ENCODE data around the gene BCL11B. TPM values are rescaled to one million over a fixed set of nuclear protein-coding genes. Genes with fewer than 3 reads are reported as not detected.

BCL11B gene
- polyA plus RNA-seq, 3 donors = 0.01 TPM; not detected in 2

GRCh38 chr14:99272632-99272898 is 568 bp upstream of the BCL11B start:
- H3K4me2 ChIP-seq (replicated peaks; ENCODE audit: extremely low read depth, low read length, poor library complexity, severe bottlenecking) = peak overlapping the region; percentile 34
- 0% methylated on average over 2 of the region's 10 CpGs for WGBS (ENCODE audit: insufficient coverage)
- peaks cover 73 to 97% (median 77%) of the 10 kb centered on the region in 3 donors for H3K27me3 Mint-ChIP-seq (ENCODE audit: low read depth in 3 of 3)
- H3K36me3 ChIP-seq (replicated peaks in 1 of 2; ENCODE audit: control insufficient read depth in 1 of 2, insufficient read depth in 2 of 2, low read length in 2 of 2) = no peaks in the 10 kb centered on the region
- TF ChIP-seq, protein P1, sequence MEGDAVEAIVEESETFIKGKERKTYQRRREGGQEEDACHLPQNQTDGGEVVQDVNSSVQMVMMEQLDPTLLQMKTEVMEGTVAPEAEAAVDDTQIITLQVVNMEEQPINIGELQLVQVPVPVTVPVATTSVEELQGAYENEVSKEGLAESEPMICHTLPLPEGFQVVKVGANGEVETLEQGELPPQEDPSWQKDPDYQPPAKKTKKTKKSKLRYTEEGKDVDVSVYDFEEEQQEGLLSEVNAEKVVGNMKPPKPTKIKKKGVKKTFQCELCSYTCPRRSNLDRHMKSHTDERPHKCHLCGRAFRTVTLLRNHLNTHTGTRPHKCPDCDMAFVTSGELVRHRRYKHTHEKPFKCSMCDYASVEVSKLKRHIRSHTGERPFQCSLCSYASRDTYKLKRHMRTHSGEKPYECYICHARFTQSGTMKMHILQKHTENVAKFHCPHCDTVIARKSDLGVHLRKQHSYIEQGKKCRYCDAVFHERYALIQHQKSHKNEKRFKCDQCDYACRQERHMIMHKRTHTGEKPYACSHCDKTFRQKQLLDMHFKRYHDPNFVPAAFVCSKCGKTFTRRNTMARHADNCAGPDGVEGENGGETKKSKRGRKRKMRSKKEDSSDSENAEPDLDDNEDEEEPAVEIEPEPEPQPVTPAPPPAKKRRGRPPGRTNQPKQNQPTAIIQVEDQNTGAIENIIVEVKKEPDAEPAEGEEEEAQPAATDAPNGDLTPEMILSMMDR (IDR thresholded peaks at IDR 0.05) = no peak
- H4K20me1 ChIP-seq (ENCODE audit: insufficient read depth, low read length) = no peaks in the 10 kb centered on the region
- H3K9me3 ChIP-seq (replicated peaks in 1 of 2; ENCODE audit: control insufficient read depth in 1 of 2, insufficient read depth in 1 of 2, low read length in 2 of 2) = peaks cover 3 to 32% of the 10 kb centered on the region in 2 donors
- H3K36me3 Mint-ChIP-seq = peaks cover 4 to 6% of the 10 kb centered on the region in 2 donors
- peak overlapping the region; percentile 20 to 89 for H3K4me3 Mint-ChIP-seq
- no peak for DNase-seq
- H3K9ac ChIP-seq (ENCODE audit: insufficient read depth, low read length, poor library complexity, severe bottlenecking) = no peak overlapping the region
- peaks cover 24% of the 10 kb centered on the region for H3K4me1 Mint-ChIP-seq
- no peak overlapping the region for H3K27ac ChIP-seq (ENCODE audit: low read depth in 1 of 2, low read length in 2 of 2)
- no peak overlapping the region for H3K27ac Mint-ChIP-seq
- peak overlapping the region; percentile 29 for H2AFZ ChIP-seq (ENCODE audit: insufficient read depth, low read depth, low read length, poor library complexity, severe bottlenecking)
- no peak overlapping the region for H3K4me3 ChIP-seq (replicated peaks in 1 of 3; ENCODE audit: low read depth in 2 of 3, low read length in 3 of 3)
- intact Hi-C loops (cut with micrococcal nuclease) = no loop called here
- H3K27me3 ChIP-seq (ENCODE audit: control insufficient read depth in 2 of 2, insufficient read depth in 2 of 2, low read length in 2 of 2) = peaks cover 72 to 92% of the 10 kb centered on the region in 2 donors
- H3K4me1 ChIP-seq (ENCODE audit: control insufficient read depth in 1 of 2, insufficient read depth in 2 of 2, low read length in 2 of 2) = peaks cover 0 to 10% of the 10 kb centered on the region in 2 donors
- H3K9me3 Mint-ChIP-seq = peaks cover 0 to 19% (median 7%) of the 10 kb centered on the region in 7 donors
- H3K79me2 ChIP-seq (ENCODE audit: insufficient read depth, low read length) = no peaks in the 10 kb centered on the region

GRCh38 chr14:99271221-99271941 is 616 bp downstream of the BCL11B start:
- no peaks in the 10 kb centered on the region for H3K36me3 ChIP-seq (replicated peaks in 1 of 2; ENCODE audit: control insufficient read depth in 1 of 2, insufficient read depth in 2 of 2, low read length in 2 of 2)
- H3K9ac ChIP-seq (ENCODE audit: insufficient read depth, low read length, poor library complexity, severe bottlenecking) = no peak overlapping the region
- Mint-ChIP-seq H3K27ac (no peak overlapping the region), H3K4me3 (peak overlapping the region; percentile 51 to 90), H3K27me3 (ENCODE audit: low read depth in 3 of 3) (peaks cover 73 to 98% (median 79%) of the 10 kb centered on the region in 3 donors), H3K9me3 (peaks cover 0 to 19% (median 7%) of the 10 kb centered on the region in 7 donors), H3K4me1 (peaks cover 26% of the 10 kb centered on the region), H3K36me3 (peaks cover 4 to 6% of the 10 kb centered on the region in 2 donors)
- peak overlapping the region; percentile 34 for H3K4me2 ChIP-seq (replicated peaks; ENCODE audit: extremely low read depth, low read length, poor library complexity, severe bottlenecking)
- peaks cover 70 to 92% of the 10 kb centered on the region in 2 donors for H3K27me3 ChIP-seq (ENCODE audit: control insufficient read depth in 2 of 2, insufficient read depth in 2 of 2, low read length in 2 of 2)
- 0% methylated on average over 1 of the region's 32 CpGs for WGBS (ENCODE audit: insufficient coverage)
- H3K79me2 ChIP-seq (ENCODE audit: insufficient read depth, low read length) = no peaks in the 10 kb centered on the region
- TF ChIP-seq, protein P1 (IDR thresholded peaks at IDR 0.05) = no peak
- peak overlapping the region in 1 of 3 experiments; percentile 20 for H3K4me3 ChIP-seq (replicated peaks in 1 of 3; ENCODE audit: low read depth in 2 of 3, low read length in 3 of 3)
- peaks cover 3 to 35% of the 10 kb centered on the region in 2 donors for H3K9me3 ChIP-seq (replicated peaks in 1 of 2; ENCODE audit: control insufficient read depth in 1 of 2, insufficient read depth in 1 of 2, low read length in 2 of 2)
- H3K27ac ChIP-seq (ENCODE audit: low read depth in 1 of 2, low read length in 2 of 2) = no peak overlapping the region
- H3K4me1 ChIP-seq (ENCODE audit: control insufficient read depth in 1 of 2, insufficient read depth in 2 of 2, low read length in 2 of 2) = peaks cover 0 to 10% of the 10 kb centered on the region in 2 donors
- peak overlapping the region; percentile 29 for H2AFZ ChIP-seq (ENCODE audit: insufficient read depth, low read depth, low read length, poor library complexity, severe bottlenecking)
- intact Hi-C loops (cut with micrococcal nuclease) = no loop called here
- H4K20me1 ChIP-seq (ENCODE audit: insufficient read depth, low read length) = no peaks in the 10 kb centered on the region
- DNase-seq = no peak
